Activated CD4-positive, alpha-beta T cell treated with anti-CD3 and anti-CD28 coated beads for 48 hours (primary cell): Measurements from ENCODE around the gene BEND7.
A peak's percentile ranks its signal among the peaks of the same experiment; 100 is the strongest.
"Not testable (repeated sequence)": the region's sequence is repeated elsewhere in the genome, so short reads cannot be mapped to it uniquely, and the experiment has no call there.

Source experiments
- DNase-seq: peaks from one replicate; pipeline ENCODE4 v3.0.0-alpha.2; 2020

BEND7 gene

GRCh38 chr10:13475124-13475523, 53.7 kb downstream of the BEND7 start:
- no peak for DNase-seq

DNA sequence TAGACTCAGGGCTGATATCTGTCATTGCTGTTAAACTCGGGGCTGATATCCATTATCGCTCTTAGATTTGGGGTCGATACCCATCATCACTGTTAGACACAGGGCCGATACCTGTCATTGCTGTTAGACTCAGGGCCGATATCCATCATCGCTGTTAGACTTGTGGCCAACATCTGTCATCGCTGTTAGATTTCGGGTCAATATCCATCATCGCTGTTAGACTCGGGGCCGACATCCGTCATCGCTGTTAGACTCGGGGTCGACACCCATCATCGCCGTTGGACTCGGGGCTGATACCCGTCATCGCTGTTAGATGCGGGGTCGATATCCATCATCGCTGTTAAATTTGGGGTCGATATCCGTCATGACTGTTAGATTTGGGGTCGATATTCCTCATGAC, 54.8 kb downstream of the BEND7 start:
- no peak for DNase-seq

- no peak for DNase-seq
These were observed 56.5 kb downstream of the BEND7 start for GRCh38 chr10:13472359-13472758.

DNA sequence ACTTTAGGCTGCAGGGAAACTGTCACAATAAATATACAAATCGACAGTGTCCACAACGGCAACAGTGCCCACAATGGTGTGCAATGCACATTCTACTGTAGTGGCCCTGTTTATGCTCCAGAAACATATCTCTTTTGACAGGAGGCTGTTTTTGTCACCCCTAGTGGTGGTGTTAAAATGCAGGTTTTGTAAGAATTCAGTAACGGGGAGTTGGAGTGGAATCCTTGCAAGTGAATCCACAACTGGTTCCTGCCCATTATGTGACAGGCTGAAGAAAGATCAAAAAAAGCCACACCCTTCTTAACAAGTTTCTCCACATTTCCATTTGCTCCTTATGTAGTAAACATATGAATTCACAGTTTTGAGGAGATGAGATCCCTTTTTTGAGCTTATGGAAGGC, 58.5 kb downstream of the BEND7 start:
- no peak for DNase-seq

DNA sequence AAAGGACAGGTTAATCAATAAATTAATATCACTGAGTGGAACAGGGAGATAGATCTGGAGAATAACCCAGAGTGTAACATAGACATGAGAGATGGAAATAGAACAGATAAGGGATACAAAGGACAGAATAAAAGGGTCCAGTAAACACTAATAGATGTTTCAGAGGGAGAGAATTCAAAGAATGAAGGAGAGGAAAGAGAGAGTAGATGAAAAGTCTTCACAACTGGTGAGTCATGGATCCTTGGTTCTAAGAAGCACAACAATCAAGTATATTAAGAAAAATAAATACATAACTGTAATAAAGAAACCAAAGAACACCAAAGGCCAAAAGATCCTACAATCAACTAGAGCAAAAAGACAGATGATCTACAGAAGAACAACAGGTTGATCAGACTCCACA, 66.3 kb downstream of the BEND7 start:
- DNase-seq = no peak

DNA sequence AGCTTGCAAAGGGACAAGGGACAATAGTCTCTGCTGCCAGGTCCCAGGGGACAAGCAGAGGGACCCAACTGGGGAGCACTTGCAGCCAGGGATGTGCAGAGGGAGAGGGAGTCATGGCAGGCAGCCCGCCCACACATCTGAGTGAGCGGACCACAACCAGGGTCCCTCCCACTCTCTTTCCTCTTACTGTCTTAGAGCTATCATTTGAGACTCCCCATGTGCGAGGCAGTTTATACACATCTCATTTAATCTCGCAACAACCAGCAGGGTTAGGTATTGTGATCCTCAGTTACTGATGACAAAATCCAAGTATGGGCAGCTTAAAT, 70.2 kb downstream of the BEND7 start:
- no peak for DNase-seq

- DNase-seq = no peak
These were observed 70.7 kb downstream of the BEND7 start for GRCh38 chr10:13457958-13458686.

- DNase-seq = peak; percentile 56
These were observed 74.9 kb downstream of the BEND7 start for GRCh38 chr10:13453896-13454295.

- no peak for DNase-seq
These were observed 78.7 kb downstream of the BEND7 start for GRCh38 chr10:13450069-13450468.

GRCh38 chr10:13449296-13449695, 79.5 kb downstream of the BEND7 start:
- DNase-seq = no peak

DNA sequence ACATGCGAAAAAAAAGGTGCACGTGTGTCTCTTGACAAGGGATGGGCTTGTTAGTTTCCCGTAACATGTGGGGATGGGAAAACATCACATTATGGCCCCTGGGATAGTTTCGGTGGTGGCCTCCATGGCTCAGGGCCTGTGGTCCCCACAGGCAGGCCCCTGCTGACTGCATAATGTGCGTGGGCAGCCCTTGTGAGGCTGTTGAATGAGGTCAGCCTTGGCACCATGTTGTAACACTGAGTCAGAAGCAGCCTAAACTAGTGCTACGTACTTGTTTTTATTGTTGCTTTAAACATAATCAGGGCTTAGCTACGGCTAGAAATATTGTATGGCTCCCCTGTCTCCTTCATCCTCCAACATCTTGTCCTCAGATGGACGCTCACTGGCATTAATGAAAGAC, 80.6 kb downstream of the BEND7 start:
- no peak for DNase-seq

DNA sequence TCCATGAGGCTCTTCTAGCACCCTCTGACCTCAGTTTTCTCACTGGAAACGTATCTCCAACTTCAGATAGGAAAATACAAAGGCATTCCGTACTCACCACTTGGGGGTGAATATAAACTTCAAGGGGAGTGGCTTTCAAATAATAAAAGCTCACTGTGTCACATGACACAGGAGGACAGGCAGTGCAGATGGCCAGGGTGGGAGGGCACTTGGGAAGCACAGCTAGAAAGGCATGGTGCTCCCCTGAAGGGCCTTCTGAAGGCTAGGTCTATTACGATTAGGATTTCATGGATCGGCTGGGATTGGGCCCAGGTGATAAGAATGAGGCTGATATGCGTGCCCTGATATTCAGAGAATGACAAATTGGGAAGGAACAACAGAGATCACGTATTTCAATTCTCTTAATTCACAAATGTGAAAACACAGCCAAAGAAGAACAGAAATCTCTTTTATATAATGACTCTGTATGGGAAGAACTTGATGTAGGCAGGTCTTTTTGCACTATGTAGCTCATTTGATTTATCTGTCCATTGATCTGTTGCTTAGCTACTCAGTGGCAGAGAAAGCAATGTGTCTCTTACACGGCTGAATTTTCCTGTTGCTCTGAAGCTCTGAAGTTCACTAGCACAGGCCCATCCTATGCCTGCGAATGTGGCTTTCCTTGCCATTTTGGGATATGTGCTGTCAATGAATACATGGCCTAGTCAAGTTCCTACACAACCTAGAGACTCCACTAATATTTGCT, 83.0 kb downstream of the BEND7 start:
- DNase-seq = no peak

GRCh38 chr10:13441476-13441875, 87.3 kb downstream of the BEND7 start:
- DNase-seq = no peak

DNA sequence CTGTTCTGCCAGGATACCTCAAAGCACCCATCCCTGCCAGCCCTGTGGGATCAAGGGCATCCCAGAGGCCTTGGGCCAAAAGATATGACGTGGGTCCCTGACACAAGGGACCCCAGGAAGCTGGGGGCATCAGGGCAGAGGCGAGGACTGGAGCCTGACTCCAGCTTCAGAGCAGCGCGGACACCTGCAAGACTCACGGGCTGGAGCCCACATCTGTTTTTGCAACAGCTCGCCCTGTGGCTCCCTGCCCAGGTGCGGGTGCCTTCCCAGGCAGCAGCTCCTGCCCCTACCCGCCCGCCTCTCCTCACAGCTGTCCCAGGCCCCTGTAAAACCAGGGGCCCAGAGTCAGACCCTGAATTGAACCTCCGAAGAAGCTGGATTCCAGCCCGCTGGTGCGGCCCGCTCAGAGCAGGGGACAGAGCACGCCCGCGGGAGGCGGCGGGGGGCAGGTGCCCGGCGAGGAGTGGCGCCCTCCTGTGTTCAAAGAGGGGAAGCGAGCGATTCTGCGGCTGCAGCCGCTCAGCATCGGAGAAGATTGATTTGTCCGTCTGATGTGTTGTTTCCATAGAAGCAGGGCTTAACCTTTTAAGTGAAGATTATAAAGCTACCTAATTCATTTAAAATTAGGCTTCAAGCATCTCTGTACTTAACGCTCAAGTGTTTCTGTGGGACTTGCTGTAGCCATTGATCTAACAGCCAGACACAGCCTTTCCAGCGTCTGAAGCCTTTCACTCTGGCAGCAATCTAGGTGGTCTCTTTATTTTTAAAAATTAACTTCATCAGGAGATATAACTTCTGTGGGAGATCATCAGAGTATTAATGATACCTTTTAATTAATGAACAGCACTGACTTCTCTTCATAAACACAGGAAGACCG, 88.4 kb downstream of the BEND7 start:
- DNase-seq = peak; percentile 78

DNA sequence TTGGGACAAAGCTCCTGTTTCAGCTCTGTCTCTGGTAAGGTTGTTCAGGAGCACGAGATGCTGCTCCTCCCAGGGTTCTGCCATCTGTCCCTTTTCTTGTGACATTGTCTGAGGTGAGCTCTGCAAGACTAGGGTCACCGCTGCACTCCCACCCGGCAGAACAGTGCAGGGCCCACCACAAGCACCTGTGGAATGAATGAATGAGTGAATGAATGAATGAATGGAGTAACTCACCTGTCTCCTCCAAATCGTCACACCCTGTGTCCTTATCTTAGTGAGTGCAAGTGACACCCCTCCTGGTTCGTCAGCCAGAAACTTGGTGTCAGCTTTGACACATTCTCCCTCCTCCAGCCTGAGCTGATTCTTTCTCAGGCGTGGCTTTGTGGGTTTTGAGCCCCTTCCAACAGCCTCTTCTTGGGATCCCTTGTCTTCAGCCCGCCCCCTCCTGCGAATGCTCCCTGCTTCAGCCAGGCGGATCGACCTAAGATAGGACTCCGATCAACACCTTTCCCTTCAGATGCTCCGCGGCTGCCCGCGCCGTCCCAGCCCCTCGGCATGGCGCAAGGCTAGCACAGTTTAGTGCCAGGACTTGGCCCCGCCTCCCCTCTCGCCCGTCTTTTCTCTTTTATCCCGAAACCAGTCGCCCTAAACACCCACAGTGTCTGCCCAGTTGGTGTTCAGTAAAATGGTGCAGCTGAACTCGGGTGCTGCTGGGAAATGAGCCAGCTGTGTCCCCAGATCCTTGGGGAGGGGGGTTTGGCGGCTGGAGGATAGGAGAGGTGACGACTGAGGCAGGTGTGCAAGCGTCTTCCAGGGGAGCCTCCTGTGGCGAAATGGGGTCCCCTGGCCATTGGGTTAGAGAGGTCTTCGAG, 89.3 kb downstream of the BEND7 start:
- peak; percentile 12 for DNase-seq

- no peak for DNase-seq
These were observed 91.7 kb downstream of the BEND7 start for GRCh38 chr10:13437026-13437555.

- DNase-seq = not testable (repeated sequence)
These were observed 100.9 kb downstream of the BEND7 start for GRCh38 chr10:13427943-13428342.

DNA sequence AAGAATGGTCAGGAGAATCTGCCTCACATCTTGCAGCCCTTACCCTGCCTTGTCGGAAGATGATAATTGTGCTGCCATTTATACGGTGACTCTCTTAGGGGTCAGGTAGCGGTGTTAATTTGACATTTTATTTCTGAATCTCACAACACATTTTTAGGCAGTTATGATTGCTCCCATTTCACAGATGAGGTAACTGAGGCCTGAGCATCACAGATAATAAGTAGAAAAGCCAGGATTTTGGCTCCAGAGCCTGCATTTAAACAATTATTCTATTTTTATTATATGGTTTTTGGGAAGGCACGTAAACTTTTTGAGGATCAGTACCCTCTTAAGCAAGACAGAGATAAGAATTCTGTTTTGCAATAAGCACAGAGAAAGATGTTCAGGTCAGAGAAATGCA, 103.4 kb downstream of the BEND7 start:
- no peak for DNase-seq

- DNase-seq = no peak
These were observed 106.0 kb downstream of the BEND7 start for GRCh38 chr10:13422800-13423199.

GRCh38 chr10:13421382-13421917, 107.4 kb downstream of the BEND7 start:
- no peak for DNase-seq

DNA sequence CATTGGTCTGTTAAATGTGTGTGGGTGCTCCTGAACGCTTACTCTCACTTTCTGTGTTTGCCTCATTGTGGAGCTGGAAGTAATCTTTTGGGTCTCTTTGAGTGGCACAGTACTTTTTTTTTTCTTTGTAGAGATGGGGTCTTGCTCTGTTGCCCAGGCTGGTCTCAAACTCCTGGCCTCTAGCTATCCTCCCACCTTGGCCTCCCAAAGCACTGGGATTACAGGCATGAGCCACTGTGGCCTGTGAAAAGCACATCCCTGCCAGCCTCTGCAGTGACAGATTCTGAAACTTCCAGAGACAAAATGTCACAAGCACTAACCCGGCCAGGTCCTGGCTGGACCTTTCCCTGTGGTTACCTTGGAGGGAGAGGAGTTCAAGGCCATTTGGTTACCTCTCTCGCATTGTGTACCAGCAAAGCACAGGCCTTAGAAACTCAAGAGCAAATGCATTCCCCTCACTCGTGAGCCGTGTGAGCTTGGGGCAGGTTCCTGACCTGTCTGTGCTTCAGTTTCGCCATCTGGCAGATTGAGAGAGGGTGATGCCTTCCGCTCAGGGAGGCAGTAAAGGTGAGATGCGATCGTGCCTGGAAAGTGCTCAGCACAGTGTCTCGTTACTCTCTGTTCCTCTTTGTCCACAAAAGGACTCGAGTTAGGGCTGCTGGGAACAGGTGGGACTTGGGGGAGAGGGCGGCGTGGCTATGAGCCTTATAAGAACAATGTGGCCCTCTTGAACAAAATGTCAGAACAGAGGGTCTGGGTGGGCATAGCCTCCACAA, 108.1 kb downstream of the BEND7 start:
- DNase-seq = no peak
